WTC11 (cell line): Measurements from ENCODE around the gene DAO. TPM values are rescaled to one million over a fixed set of nuclear protein-coding genes. Genes with fewer than 3 reads are reported as not detected.
"Not testable (repeated sequence)": the region's sequence is repeated elsewhere in the genome, so short reads cannot be mapped to it uniquely, and the experiment has no call there.

Source experiments
- ATAC-seq: fragments of 200-7000 bp; cut with Tn5 transposase; 2 replicates; pipeline ENCODE4 v1.10.0; 2021; ENCODE audit warnings: mild to moderate bottlenecking, moderate library complexity
- CTCF ChIA-PET: fragments of 300-600 bp; sonication (Branson Sonifier 250); formaldehyde crosslinking; loops from one replicate; lab custom pipeline; 2021; ENCODE audit warnings: antibody characterized with exemption; lab: Charles Lee
- POLR2A ChIA-PET: fragments of 350-600 bp; sonication (Branson Sonifier 250); formaldehyde crosslinking; loops from one replicate; lab custom pipeline; 2021; ENCODE audit warnings: antibody characterized with exemption; lab: Charles Lee
- DNase-seq: peaks from one replicate; pipeline ENCODE4 v3.0.0; 2021; ENCODE audit warnings: low spot score
- H3K27ac Mint-ChIP-seq: 2 replicates; pipeline ENCODE4 v1.8.0; 2021; ENCODE audit warnings: mixed read lengths
- H3K27me3 Mint-ChIP-seq: 2 replicates; pipeline ENCODE4 v1.8.0; 2021; ENCODE audit warnings: low read depth, mild to moderate bottlenecking, moderate library complexity, mixed read lengths
- H3K36me3 Mint-ChIP-seq: 2 replicates; pipeline ENCODE4 v1.8.0; 2021; ENCODE audit warnings: mixed read lengths
- H3K4me1 Mint-ChIP-seq: 2 replicates; pipeline ENCODE4 v1.8.0; 2022; ENCODE audit warnings: mixed read lengths
- H3K4me3 Mint-ChIP-seq: 2 replicates; pipeline ENCODE4 v1.8.0; 2021; ENCODE audit warnings: mild to moderate bottlenecking, moderate library complexity, mixed read lengths
- H3K9me3 Mint-ChIP-seq: 2 replicates; pipeline ENCODE4 v1.8.0; 2021; ENCODE audit warnings: mixed read lengths
- FOXJ3 ChIP-seq: sonication (generic); formaldehyde crosslinking; IDR thresholded peaks from 2 replicates; pipeline ENCODE4 v1.9.0; 2021; ENCODE audit warnings: missing genetic modification reagents, mild to moderate bottlenecking, borderline replicate concordance
- KAT7 ChIP-seq: sonication (generic); formaldehyde crosslinking; IDR thresholded peaks from 2 replicates; pipeline ENCODE4 v1.8.1; 2023; ENCODE audit warnings: missing genetic modification reagents, mild to moderate bottlenecking, borderline replicate concordance
- MYBL2 ChIP-seq: sonication (generic); formaldehyde crosslinking; IDR thresholded peaks from 2 replicates; pipeline ENCODE4 v1.8.1; 2023; ENCODE audit warnings: mild to moderate bottlenecking, moderate library complexity, missing genetic modification reagents
- NR1H2 ChIP-seq: sonication (generic); formaldehyde crosslinking; IDR thresholded peaks from 2 replicates; pipeline ENCODE4 v1.9.0; 2021; ENCODE audit warnings: mild to moderate bottlenecking, moderate library complexity, missing genetic modification reagents
- NR2C2 ChIP-seq: sonication (generic); formaldehyde crosslinking; IDR thresholded peaks from 2 replicates; pipeline ENCODE4 v1.8.0; 2022; ENCODE audit warnings: mild to moderate bottlenecking, missing genetic modification reagents
- ZNF121 ChIP-seq: sonication (generic); formaldehyde crosslinking; IDR thresholded peaks from 2 replicates; pipeline ENCODE4 v1.8.0; 2023; ENCODE audit warnings: missing genetic modification reagents
- ZNF263 ChIP-seq: sonication (generic); formaldehyde crosslinking; IDR thresholded peaks from 2 replicates; pipeline ENCODE4 v1.8.1; 2022; ENCODE audit warnings: low read depth, mild to moderate bottlenecking, moderate library complexity, missing genetic modification reagents
- ZNF423 ChIP-seq: fragments of 250-450 bp; sonication (Bioruptor Pico); IDR thresholded peaks from 2 replicates; pipeline ENCODE4 v2.1.2; 2022; ENCODE audit warnings: mild to moderate bottlenecking, moderate library complexity
- total RNA-seq: library from RNA; stranded (reverse); gene quantifications from 3 replicates; pipeline ENCODE4 v1.2.3, GENCODE V29; 2021
- TF ChIP-seq, protein P1 (sequence below): fragments of 250-450 bp; sonication (Bioruptor Pico); conservative IDR thresholded peaks from 2 replicates; pipeline ENCODE4 v1.9.0; 2021; ENCODE audit warnings: mild to moderate bottlenecking
- TF ChIP-seq, protein P2 (sequence below): sonication (generic); formaldehyde crosslinking; IDR thresholded peaks from 2 replicates; pipeline ENCODE4 v1.8.1; 2022; ENCODE audit warnings: low read depth, missing genetic modification reagents, borderline replicate concordance
- TF ChIP-seq, protein P3 (sequence below): sonication (generic); formaldehyde crosslinking; conservative IDR thresholded peaks from 2 replicates; pipeline ENCODE4 v1.8.1; 2023; ENCODE audit warnings: mild to moderate bottlenecking, low read depth, missing genetic modification reagents, moderate library complexity
- TF ChIP-seq, protein P4 (sequence below): sonication (generic); formaldehyde crosslinking; IDR thresholded peaks from 2 replicates; pipeline ENCODE4 v1.8.1; 2022; ENCODE audit warnings: missing genetic modification reagents, borderline replicate concordance
- TF ChIP-seq, protein P5 (sequence below): sonication (generic); formaldehyde crosslinking; IDR thresholded peaks from 2 replicates; pipeline ENCODE4 v1.8.1; 2022; ENCODE audit warnings: mild to moderate bottlenecking, moderate library complexity, missing genetic modification reagents

DAO gene
- total RNA-seq, 1 experiment from 2014 or later: 0.17 TPM

DNA sequence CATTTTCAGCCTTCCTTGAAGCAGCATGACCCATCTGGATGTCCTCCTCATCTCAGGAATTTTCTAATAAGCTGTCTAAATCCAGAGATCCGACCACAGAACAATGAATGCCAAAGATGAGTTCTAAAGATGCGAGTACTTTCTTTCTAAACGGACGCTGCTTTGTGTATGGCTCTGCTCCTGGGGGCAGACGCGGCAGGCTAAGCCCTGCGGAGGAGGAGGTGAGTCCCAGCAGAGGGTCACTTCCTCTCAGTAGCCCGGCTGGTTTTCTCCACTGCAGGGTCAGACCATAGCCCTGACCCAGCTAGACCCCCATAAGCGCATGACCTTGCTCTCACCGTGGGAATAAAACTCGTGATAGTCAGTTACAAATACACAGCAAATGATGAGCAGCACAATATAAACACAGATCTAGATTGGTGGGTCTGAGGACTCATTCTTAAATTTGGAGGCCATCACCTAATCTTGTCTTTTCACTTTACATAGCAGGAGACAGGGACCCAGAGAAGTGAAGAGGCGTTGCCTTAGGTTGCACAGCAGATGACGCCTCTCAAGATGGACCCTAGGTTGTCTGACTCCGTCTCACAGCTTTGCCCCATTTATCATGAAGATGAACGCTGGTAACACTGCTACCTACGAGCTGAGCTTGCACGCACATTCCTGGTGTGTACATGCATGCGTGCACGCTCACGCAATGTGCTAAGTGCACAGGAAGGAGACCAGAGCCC lies 39.1 kb upstream of the DAO start:
- CTCF ChIA-PET: no interaction called here

DNA sequence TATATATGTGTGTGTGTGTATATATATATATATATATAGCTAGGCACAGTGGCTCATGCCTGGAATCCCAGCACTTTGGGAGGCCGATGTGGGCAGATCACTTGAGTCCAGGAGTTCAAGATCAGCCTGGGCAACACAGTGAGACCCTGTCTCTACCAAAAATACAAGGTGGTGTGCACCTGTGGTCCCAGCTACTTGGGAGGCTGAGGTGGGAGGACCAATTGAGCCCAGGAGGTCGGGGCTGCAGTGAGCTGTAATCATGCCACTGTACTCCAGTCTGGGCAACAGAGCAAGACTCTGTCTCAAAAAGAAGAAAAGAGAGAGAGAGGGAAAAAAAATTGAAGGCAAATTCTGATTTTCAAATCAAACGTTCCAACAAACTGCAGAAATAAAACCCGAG lies 38.1 kb upstream of the DAO start:
- H3K36me3 Mint-ChIP-seq: peaks cover 25% of the 10 kb centered on the region
- DNase-seq, H3K9me3 Mint-ChIP-seq, POLR2A ChIA-PET, H3K27me3 Mint-ChIP-seq, H3K4me3 Mint-ChIP-seq, CTCF ChIA-PET, ATAC-seq: not testable (repeated sequence)
- 0 out of 2 replicates have a peak, but pooled peaks have one; percentile 55 for TF ChIP-seq ZNF121 (CRISPR knock-in tag)
- peaks cover 35% of the 10 kb centered on the region for H3K4me1 Mint-ChIP-seq
- H3K27ac Mint-ChIP-seq: 0 out of 2 replicates have a peak overlapping the region, but pooled peaks have one; percentile 36

More for the DNA sequence above, 39.1 kb upstream of the DAO start:
- POLR2A ChIA-PET: no interaction called here
- peak; percentile 12; the same call in 1 of the 2 replicates for ATAC-seq
- H3K9me3 Mint-ChIP-seq: peaks cover 3% of the 10 kb centered on the region; the same call in 1 of the 2 replicates
- H3K36me3 Mint-ChIP-seq: peaks cover 15% of the 10 kb centered on the region
- no peaks in the 10 kb centered on the region for H3K27me3 Mint-ChIP-seq
- TF ChIP-seq NR1H2 (CRISPR knock-in tag): no peak
- no peak for TF ChIP-seq MYBL2 (CRISPR knock-in tag)
- no peak for TF ChIP-seq NR2C2 (CRISPR knock-in tag)
- TF ChIP-seq, protein P1, sequence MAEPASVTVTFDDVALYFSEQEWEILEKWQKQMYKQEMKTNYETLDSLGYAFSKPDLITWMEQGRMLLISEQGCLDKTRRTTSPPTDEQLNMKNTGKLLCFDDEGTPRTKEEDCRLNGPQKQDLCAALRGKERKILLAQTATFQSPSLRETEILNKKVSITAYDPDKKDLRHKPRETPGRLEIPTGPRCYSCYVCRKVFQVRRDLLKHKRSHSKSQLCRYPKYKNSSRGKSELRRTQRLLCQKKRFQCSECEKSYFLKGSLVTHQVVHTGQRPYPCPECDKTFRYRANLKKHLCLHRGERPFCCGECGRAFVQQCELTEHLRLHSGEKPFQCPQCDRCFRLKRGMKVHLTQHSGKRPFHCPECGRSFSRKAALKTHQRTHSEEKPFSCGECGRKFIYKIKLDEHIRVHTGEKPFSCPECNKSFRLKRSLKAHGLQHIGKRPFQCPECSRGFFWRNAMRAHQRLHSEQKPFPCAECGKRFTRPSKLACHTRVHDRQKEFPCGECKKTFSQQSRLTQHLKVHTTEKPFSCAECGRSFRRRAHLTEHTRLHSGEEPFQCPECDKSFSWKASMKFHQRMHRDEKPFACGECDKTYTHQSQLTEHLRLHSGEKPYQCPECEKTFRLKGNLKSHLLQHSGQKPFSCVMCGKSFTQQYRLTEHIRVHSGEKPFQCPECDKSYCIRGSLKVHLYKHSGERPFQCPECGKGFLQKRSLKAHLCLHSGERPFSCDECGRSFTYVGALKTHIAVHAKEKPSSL (CRISPR knock-in tag): no peak
- TF ChIP-seq ZNF263: no peak
- no peak for TF ChIP-seq FOXJ3 (CRISPR knock-in tag)
- TF ChIP-seq, protein P2, sequence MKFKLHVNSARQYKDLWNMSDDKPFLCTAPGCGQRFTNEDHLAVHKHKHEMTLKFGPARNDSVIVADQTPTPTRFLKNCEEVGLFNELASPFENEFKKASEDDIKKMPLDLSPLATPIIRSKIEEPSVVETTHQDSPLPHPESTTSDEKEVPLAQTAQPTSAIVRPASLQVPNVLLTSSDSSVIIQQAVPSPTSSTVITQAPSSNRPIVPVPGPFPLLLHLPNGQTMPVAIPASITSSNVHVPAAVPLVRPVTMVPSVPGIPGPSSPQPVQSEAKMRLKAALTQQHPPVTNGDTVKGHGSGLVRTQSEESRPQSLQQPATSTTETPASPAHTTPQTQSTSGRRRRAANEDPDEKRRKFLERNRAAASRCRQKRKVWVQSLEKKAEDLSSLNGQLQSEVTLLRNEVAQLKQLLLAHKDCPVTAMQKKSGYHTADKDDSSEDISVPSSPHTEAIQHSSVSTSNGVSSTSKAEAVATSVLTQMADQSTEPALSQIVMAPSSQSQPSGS (CRISPR knock-in tag): no peak
- no peak for TF ChIP-seq KAT7 (CRISPR knock-in tag)
- TF ChIP-seq, protein P3, sequence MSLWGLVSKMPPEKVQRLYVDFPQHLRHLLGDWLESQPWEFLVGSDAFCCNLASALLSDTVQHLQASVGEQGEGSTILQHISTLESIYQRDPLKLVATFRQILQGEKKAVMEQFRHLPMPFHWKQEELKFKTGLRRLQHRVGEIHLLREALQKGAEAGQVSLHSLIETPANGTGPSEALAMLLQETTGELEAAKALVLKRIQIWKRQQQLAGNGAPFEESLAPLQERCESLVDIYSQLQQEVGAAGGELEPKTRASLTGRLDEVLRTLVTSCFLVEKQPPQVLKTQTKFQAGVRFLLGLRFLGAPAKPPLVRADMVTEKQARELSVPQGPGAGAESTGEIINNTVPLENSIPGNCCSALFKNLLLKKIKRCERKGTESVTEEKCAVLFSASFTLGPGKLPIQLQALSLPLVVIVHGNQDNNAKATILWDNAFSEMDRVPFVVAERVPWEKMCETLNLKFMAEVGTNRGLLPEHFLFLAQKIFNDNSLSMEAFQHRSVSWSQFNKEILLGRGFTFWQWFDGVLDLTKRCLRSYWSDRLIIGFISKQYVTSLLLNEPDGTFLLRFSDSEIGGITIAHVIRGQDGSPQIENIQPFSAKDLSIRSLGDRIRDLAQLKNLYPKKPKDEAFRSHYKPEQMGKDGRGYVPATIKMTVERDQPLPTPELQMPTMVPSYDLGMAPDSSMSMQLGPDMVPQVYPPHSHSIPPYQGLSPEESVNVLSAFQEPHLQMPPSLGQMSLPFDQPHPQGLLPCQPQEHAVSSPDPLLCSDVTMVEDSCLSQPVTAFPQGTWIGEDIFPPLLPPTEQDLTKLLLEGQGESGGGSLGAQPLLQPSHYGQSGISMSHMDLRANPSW (CRISPR knock-in tag): no peak
- TF ChIP-seq ZNF423 (CRISPR knock-in tag): no peak
- TF ChIP-seq, protein P4, sequence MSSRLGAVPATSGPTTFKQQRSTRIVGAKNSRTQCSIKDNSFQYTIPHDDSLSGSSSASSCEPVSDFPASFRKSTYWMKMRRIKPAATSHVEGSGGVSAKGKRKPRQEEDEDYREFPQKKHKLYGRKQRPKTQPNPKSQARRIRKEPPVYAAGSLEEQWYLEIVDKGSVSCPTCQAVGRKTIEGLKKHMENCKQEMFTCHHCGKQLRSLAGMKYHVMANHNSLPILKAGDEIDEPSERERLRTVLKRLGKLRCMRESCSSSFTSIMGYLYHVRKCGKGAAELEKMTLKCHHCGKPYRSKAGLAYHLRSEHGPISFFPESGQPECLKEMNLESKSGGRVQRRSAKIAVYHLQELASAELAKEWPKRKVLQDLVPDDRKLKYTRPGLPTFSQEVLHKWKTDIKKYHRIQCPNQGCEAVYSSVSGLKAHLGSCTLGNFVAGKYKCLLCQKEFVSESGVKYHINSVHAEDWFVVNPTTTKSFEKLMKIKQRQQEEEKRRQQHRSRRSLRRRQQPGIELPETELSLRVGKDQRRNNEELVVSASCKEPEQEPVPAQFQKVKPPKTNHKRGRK (CRISPR knock-in tag): no peak
- TF ChIP-seq, protein P5, sequence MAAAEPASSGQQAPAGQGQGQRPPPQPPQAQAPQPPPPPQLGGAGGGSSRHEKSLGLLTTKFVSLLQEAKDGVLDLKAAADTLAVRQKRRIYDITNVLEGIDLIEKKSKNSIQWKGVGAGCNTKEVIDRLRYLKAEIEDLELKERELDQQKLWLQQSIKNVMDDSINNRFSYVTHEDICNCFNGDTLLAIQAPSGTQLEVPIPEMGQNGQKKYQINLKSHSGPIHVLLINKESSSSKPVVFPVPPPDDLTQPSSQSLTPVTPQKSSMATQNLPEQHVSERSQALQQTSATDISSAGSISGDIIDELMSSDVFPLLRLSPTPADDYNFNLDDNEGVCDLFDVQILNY (CRISPR knock-in tag): no peak
- H3K4me3 Mint-ChIP-seq: no peak overlapping the region
- peak overlapping the region; percentile 37 for H3K27ac Mint-ChIP-seq
- no peak for DNase-seq
- peaks cover 35% of the 10 kb centered on the region for H3K4me1 Mint-ChIP-seq
